ENCODE results near the gene NSF.

DNA sequence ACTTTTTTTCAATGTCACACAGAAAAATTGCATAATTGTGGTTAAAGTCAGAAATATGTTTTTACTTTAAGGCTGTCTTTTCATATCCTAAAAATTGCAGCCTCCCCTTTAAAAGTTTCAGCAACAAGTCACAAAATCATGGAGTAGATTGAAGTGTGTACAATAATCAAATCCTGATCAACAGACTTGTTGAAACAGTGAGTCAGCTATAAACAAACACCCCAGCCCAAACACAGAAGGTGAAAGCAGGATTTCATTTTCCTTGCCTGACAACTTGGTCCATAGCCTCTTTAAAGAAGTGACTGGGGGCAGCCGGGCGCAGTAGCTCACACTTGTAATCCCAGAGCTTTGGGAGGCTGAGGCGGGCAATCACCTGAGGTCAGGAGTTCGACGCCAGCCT lies 168.1 kb downstream of the NSF start:
- TF ChIP-seq, protein P1, sequence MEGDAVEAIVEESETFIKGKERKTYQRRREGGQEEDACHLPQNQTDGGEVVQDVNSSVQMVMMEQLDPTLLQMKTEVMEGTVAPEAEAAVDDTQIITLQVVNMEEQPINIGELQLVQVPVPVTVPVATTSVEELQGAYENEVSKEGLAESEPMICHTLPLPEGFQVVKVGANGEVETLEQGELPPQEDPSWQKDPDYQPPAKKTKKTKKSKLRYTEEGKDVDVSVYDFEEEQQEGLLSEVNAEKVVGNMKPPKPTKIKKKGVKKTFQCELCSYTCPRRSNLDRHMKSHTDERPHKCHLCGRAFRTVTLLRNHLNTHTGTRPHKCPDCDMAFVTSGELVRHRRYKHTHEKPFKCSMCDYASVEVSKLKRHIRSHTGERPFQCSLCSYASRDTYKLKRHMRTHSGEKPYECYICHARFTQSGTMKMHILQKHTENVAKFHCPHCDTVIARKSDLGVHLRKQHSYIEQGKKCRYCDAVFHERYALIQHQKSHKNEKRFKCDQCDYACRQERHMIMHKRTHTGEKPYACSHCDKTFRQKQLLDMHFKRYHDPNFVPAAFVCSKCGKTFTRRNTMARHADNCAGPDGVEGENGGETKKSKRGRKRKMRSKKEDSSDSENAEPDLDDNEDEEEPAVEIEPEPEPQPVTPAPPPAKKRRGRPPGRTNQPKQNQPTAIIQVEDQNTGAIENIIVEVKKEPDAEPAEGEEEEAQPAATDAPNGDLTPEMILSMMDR (tag by site-specific recombination; IDR thresholded peaks at IDR 0.05), result no peak
- TF ChIP-seq ZBTB1 (tag by site-specific recombination; IDR thresholded peaks at IDR 0.05) (no peak), ZNF239 (tag by site-specific recombination; IDR thresholded peaks at IDR 0.05) (no peak), KLF7 (tag by site-specific recombination; IDR thresholded peaks at IDR 0.05; ENCODE audit: borderline replicate concordance) (no peak), ZNF560 (tag by site-specific recombination; IDR thresholded peaks at IDR 0.05; ENCODE audit: borderline replicate concordance) (no peak), ZNF274 (IDR thresholded peaks at IDR 0.05; ENCODE audit: low read length) (no peak), ZNF274 (tag by site-specific recombination; IDR thresholded peaks at IDR 0.05; ENCODE audit: borderline replicate concordance) (no peak), MYNN (tag by site-specific recombination; IDR thresholded peaks at IDR 0.05; ENCODE audit: borderline replicate concordance) (no peak)
- TF ChIP-seq, protein P2, sequence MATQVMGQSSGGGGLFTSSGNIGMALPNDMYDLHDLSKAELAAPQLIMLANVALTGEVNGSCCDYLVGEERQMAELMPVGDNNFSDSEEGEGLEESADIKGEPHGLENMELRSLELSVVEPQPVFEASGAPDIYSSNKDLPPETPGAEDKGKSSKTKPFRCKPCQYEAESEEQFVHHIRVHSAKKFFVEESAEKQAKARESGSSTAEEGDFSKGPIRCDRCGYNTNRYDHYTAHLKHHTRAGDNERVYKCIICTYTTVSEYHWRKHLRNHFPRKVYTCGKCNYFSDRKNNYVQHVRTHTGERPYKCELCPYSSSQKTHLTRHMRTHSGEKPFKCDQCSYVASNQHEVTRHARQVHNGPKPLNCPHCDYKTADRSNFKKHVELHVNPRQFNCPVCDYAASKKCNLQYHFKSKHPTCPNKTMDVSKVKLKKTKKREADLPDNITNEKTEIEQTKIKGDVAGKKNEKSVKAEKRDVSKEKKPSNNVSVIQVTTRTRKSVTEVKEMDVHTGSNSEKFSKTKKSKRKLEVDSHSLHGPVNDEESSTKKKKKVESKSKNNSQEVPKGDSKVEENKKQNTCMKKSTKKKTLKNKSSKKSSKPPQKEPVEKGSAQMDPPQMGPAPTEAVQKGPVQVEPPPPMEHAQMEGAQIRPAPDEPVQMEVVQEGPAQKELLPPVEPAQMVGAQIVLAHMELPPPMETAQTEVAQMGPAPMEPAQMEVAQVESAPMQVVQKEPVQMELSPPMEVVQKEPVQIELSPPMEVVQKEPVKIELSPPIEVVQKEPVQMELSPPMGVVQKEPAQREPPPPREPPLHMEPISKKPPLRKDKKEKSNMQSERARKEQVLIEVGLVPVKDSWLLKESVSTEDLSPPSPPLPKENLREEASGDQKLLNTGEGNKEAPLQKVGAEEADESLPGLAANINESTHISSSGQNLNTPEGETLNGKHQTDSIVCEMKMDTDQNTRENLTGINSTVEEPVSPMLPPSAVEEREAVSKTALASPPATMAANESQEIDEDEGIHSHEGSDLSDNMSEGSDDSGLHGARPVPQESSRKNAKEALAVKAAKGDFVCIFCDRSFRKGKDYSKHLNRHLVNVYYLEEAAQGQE (tag by site-specific recombination; IDR thresholded peaks at IDR 0.05), result no peak
- TF ChIP-seq, protein P3, sequence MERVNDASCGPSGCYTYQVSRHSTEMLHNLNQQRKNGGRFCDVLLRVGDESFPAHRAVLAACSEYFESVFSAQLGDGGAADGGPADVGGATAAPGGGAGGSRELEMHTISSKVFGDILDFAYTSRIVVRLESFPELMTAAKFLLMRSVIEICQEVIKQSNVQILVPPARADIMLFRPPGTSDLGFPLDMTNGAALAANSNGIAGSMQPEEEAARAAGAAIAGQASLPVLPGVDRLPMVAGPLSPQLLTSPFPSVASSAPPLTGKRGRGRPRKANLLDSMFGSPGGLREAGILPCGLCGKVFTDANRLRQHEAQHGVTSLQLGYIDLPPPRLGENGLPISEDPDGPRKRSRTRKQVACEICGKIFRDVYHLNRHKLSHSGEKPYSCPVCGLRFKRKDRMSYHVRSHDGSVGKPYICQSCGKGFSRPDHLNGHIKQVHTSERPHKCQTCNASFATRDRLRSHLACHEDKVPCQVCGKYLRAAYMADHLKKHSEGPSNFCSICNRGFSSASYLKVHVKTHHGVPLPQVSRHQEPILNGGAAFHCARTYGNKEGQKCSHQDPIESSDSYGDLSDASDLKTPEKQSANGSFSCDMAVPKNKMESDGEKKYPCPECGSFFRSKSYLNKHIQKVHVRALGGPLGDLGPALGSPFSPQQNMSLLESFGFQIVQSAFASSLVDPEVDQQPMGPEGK (tag by site-specific recombination; IDR thresholded peaks at IDR 0.05), result no peak
